Pancreas (tissue), 10 donors: ENCODE data around the gene RRP36. TPM values are rescaled to one million over a fixed set of nuclear protein-coding genes. Genes with fewer than 3 reads are reported as not detected.
"Not testable (repeated sequence)": the region's sequence is repeated elsewhere in the genome, so short reads cannot be mapped to it uniquely, and the experiment has no call there.

Experiments
- ATAC-seq, 4 donors: fragments of 200-7000 bp; cut with Tn5 transposase; one replicate each; pipeline versions ENCODE4 v1.8.0 to v1.9.1; 2020; ENCODE audit warnings: mild to moderate bottlenecking in 4 of 4, moderate library complexity in 4 of 4
- DNase-seq, 6 donors: peaks; one replicate each; pipeline ENCODE4 v3.0.0-alpha.2; 2020
- FAIRE-seq: peaks from 2 replicates; lab custom pipeline; 2012; peaks lifted over from hg19 to GRCh38; lab: Jason Lieb, UNC
- H3K27ac ChIP-seq, 4 donors: fragments of 200-600 bp; sonication (generic); 1 replicate in 3 of 4; 2 replicates in 1 of 4; pipeline versions ENCODE4 v1.5.0 to v1.8.0; 2020
- H3K27me3 ChIP-seq, 4 donors: fragments of 200-600 bp; one replicate each; pipeline ENCODE4 v1.8.0; 2021
- H3K36me3 ChIP-seq, 3 donors: fragments of 200-600 bp; sonication (generic) in 1 of 3; one replicate each; pipeline versions ENCODE4 v1.5.0 to v1.8.0; 2020 to 2021
- H3K4me1 ChIP-seq, 3 donors: fragments of 200-600 bp; one replicate each; pipeline ENCODE4 v1.8.0; 2021
- H3K4me3 ChIP-seq, 4 donors: fragments of 200-600 bp; sonication (generic) in 2 of 4; one replicate each; pipeline versions ENCODE4 v1.5.0 to v1.8.0; 2020 to 2021
- H3K9me3 ChIP-seq, 4 donors: fragments of 200-600 bp; one replicate each; pipeline ENCODE4 v1.8.0; 2021
- WGBS, 2 donors: extraction: QIAGEN DNeasy Blood & Tissue Kit; methylation state at CpG; one replicate each; pipeline ENCODE4 v1.1.7; 2013; 5-methylcytosine and 5-hydroxymethylcytosine counted together
- intact Hi-C, 3 donors: fragments of 100-400 bp; cut with DNase I; formaldehyde crosslinking; loops; one replicate each; pipeline versions ENCODE4 v1.11.1 to v1.14.2; 2022
- polyA plus RNA-seq, 2 donors: library from polyadenylated mRNA; stranded (reverse); fragments of 200-250 nt; gene quantifications; one replicate each; pipeline ENCODE4 v1.2.3, GENCODE V29; 2013
- total RNA-seq, 6 donors: library from RNA; stranded (reverse); fragmentation: NEBNext Ultra II Directional in 4 of 6; extraction: Animal tissue kit (Norgen Biotek cat#: 25700) in 4 of 6; gene quantifications; one replicate each; pipeline versions ENCODE4 v1.2.1 to v1.2.4, GENCODE V29; 2021 to 2023
- TF ChIP-seq, protein P1 (sequence below), 4 donors: fragments of 200-600 bp; sonication (generic) in 3 of 4; IDR thresholded peaks; one replicate each; pipeline versions ENCODE4 v1.5.0 to v1.8.0; 2021; ENCODE audit warnings: antibody characterized with exemption in 4 of 4
- donor health status: healthy with polysubstance abuse.
- donor health status: DM: no; HTN: no; CAD: no; lungs with moderate emphysema.
- donor health status: DM: no; HTN: no; CAD: no.
- donor health status: control.
- donor health status: control.
- donor health status: Bipolar disorder and iron deficiency.
- donor health status: DM: yes; HTN: yes; CAD: no.
- donor health status: DM: no; HTN: no; CAD: no.
- donor health status: DM: no; HTN: no; CAD: no.
- donor health status: DM: yes; HTN: yes; CAD: no.

Gene RRP36
- total and polyA plus RNA-seq, 8 donors, result 13.2 to 32.9 (median 22.3) TPM

DNA sequence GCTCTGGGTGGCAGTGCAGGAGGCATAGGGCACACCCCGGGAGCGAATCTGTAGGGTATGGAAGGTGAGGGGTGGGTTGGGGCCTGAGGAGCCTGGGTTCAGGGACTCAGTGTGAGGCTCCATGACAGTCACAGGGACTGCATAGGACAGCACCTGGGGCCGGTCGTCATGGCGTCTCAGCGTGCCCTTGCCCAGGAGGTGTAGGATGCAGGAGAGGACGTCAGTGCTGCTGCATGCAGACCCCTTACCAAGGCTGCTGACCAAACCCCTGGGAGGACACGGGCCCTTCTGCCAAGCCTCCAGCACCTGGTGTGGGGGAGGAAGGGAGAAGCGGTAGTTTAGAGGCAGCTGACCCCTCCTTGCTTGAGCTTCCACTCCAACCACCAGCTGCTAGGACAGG is 16.3 kb downstream of the RRP36 start:
- WGBS, 2 donors, result 89 to 91% methylated on average over 9 of the region's 9 CpGs
- peak in 1 of 6 donors; percentile 47 for DNase-seq
- ATAC-seq, result no peak
- Histone ChIP-seq H3K36me3 (peaks cover 0 to 42% (median 14%) of the 10 kb centered on the region in 3 donors), H3K4me3 (no peak overlapping the region), H3K27ac (no peak overlapping the region), H3K4me1 (no peaks in the 10 kb centered on the region), H3K27me3 (no peaks in the 10 kb centered on the region), H3K9me3 (no peaks in the 10 kb centered on the region)
- TF ChIP-seq, protein P1, sequence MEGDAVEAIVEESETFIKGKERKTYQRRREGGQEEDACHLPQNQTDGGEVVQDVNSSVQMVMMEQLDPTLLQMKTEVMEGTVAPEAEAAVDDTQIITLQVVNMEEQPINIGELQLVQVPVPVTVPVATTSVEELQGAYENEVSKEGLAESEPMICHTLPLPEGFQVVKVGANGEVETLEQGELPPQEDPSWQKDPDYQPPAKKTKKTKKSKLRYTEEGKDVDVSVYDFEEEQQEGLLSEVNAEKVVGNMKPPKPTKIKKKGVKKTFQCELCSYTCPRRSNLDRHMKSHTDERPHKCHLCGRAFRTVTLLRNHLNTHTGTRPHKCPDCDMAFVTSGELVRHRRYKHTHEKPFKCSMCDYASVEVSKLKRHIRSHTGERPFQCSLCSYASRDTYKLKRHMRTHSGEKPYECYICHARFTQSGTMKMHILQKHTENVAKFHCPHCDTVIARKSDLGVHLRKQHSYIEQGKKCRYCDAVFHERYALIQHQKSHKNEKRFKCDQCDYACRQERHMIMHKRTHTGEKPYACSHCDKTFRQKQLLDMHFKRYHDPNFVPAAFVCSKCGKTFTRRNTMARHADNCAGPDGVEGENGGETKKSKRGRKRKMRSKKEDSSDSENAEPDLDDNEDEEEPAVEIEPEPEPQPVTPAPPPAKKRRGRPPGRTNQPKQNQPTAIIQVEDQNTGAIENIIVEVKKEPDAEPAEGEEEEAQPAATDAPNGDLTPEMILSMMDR (IDR thresholded peaks at IDR 0.05), result no peak
- no peak for FAIRE-seq
- intact Hi-C loops, result no loop called here

DNA sequence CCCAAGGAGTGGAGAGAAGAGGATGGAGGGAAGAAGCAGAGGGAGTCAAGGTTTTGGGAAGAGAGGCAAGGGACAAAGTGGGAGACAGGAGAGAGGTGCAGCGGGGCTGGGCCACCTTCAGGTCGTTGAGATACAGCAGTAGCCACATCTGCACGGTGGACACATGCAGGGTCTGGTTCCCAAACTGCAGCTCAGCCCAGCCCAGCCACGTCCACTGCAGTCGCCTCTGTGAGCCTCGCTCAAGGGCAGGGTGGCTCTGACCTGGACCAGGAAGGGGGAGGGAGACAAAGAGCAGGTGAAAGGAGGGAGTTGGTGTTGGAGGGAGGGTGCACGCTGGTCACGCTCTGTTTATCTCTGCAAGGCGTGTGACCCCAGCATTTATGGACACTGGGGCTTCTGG is 17.3 kb downstream of the RRP36 start:
- Histone ChIP-seq H3K27ac (no peak overlapping the region), H3K27me3 (no peaks in the 10 kb centered on the region), H3K9me3 (no peaks in the 10 kb centered on the region), H3K4me1 (no peaks in the 10 kb centered on the region), H3K36me3 (peaks cover 0 to 42% (median 17%) of the 10 kb centered on the region in 3 donors), H3K4me3 (no peak overlapping the region)
- DNase-seq, result peak in 1 of 6 donors; percentile 37
- WGBS, 2 donors, result 80 to 84% methylated on average over 9 of the region's 9 CpGs
- intact Hi-C loops, result no loop called here
- TF ChIP-seq, protein P1 (IDR thresholded peaks at IDR 0.05), result no peak
- no peak for FAIRE-seq
- ATAC-seq, result no peak

DNA sequence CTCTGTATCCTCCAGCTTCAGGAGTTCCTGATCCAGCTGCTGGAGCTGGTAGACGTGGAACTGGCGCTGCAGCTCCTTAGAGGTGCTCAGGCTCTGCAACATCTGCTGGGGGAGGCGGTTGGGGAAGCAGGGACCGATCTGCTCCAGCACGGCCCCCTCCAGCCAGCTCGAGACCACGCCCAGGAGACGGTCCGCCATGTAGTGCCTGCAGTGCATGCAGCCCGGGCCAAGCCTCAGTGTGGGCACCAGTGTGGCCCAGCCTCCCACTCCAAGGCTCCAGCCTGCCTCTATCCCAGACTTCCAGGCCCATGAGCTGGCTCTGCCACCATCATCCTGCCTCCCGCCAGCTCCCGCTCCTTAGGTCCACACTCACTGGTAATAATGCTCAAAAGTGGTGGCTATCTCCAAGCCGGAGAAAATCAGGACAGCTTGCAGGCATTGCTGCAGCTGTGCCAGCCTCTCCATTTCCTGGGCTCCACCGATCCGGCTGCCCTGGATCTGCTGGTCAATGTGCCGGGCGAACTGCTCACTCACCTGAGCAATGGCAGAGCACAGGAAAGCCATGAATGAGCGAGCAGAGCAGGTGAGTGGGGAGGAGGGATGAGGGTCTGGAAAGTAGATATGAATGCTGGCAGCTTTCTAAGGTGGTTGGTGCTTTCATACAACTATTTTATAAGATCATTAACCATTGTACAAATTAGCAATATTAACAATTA is 19.3 kb downstream of the RRP36 start:
- FAIRE-seq (no peak), ATAC-seq (no peak), DNase-seq (peak in 1 of 6 donors; percentile 66)
- peaks cover 0 to 42% (median 12%) of the 10 kb centered on the region in 3 donors for H3K36me3 ChIP-seq
- no peaks in the 10 kb centered on the region for H3K27me3 ChIP-seq
- TF ChIP-seq, protein P1 (IDR thresholded peaks at IDR 0.05), result no peak
- no peaks in the 10 kb centered on the region for H3K9me3 ChIP-seq
- H3K27ac ChIP-seq, result no peak overlapping the region
- WGBS, 2 donors, result 93 to 95% methylated on average over 18 of the region's 18 CpGs
- H3K4me3 ChIP-seq, result no peak overlapping the region
- intact Hi-C loops, result no loop called here
- H3K4me1 ChIP-seq, result no peaks in the 10 kb centered on the region

DNA sequence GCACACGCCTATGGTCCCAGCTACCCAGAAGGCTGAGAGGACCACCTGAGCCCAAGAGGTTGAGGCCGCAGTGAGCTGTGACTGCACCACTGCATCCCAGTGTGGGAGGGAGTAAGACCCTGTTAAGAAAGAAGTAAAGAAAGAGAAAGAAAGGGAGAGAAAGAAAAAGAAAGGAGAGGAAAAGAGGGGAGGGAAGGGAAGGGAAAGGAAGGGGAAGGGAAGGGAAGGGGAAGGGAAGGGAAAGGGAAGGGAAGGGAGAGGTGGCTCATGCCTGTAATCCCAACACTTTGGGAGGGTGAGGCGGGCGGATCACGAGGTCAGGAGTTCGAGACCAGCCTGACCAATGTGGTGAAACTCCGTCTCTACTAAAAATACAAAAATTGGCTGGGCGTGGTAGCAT is 20.1 kb downstream of the RRP36 start:
- intact Hi-C loops, H3K9me3 ChIP-seq, FAIRE-seq, DNase-seq, H3K27ac ChIP-seq, H3K27me3 ChIP-seq, ATAC-seq, H3K4me3 ChIP-seq, H3K4me1 ChIP-seq: not testable (repeated sequence)
- peaks cover 0 to 41% (median 12%) of the 10 kb centered on the region in 3 donors for H3K36me3 ChIP-seq
- 88 to 95% methylated on average over 8 of the region's 8 CpGs for WGBS, 2 donors

DNA sequence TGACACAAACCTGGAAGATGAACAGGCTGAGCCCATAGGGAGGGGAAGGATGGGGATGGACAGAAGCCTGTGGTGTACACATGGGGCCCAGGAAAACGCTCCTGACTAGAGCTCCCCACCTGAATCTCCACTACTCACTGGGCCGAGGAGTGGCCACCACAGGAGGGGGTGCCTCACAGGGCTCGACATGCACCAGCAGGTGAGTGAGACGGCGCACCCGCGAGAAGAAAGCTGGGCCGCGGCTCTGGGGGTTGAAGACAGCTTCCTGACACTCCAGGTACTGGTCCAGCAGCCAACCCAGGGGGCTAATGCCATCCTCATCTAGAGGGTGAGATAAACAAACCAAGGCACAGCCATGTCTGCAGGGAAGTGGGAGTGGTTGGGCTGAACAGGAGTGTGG is 21.9 kb downstream of the RRP36 start:
- Histone ChIP-seq H3K27me3 (no peaks in the 10 kb centered on the region), H3K4me3 (no peak overlapping the region), H3K36me3 (peaks cover 0 to 36% (median 4%) of the 10 kb centered on the region in 3 donors), H3K4me1 (no peaks in the 10 kb centered on the region), H3K9me3 (no peaks in the 10 kb centered on the region), H3K27ac (no peak overlapping the region)
- no peak for FAIRE-seq
- WGBS, 2 donors, result 90 to 91% methylated on average over 9 of the region's 9 CpGs
- no peak for ATAC-seq
- TF ChIP-seq, protein P1 (IDR thresholded peaks at IDR 0.05), result no peak
- no peak for DNase-seq
- intact Hi-C loops, result no loop called here
